ENCODE results near the gene GLIS1.
"Not testable (repeated sequence)": the region's sequence is repeated elsewhere in the genome, so short reads cannot be mapped to it uniquely, and the experiment has no call there.

Gene GLIS1

GRCh38 chr1:53557830-53558738, 180.9 kb downstream of the GLIS1 start:
- DNase-seq = no peak

- DNase-seq = no peak
Measured at GRCh38 chr1:53557369-53557768, 181.6 kb downstream of the GLIS1 start.

GRCh38 chr1:53556657-53557227, 182.2 kb downstream of the GLIS1 start:
- DNase-seq = no peak

GRCh38 chr1:53555620-53556326, 183.2 kb downstream of the GLIS1 start:
- not testable (repeated sequence) for DNase-seq

- DNase-seq = no peak
Measured at GRCh38 chr1:53554592-53555305, 184.2 kb downstream of the GLIS1 start.

- no peak for DNase-seq
Measured at GRCh38 chr1:53553734-53554509, 185.0 kb downstream of the GLIS1 start.

- DNase-seq = no peak
Measured at GRCh38 chr1:53552981-53553733, 185.8 kb downstream of the GLIS1 start.

- no peak for DNase-seq
Measured at GRCh38 chr1:53552146-53552861, 186.7 kb downstream of the GLIS1 start.

GRCh38 chr1:53551428-53551995, 187.5 kb downstream of the GLIS1 start:
- DNase-seq = no peak

- DNase-seq = no peak
Measured at GRCh38 chr1:53550201-53550741, 188.7 kb downstream of the GLIS1 start.

GRCh38 chr1:53549781-53550180, 189.2 kb downstream of the GLIS1 start:
- DNase-seq = no peak

GRCh38 chr1:53549287-53549686, 189.7 kb downstream of the GLIS1 start:
- DNase-seq = no peak

GRCh38 chr1:53548031-53548491, 190.9 kb downstream of the GLIS1 start:
- DNase-seq = no peak

GRCh38 chr1:53547231-53547790, 191.7 kb downstream of the GLIS1 start:
- no peak for DNase-seq

- no peak for DNase-seq
Measured at GRCh38 chr1:53546409-53547155, 192.4 kb downstream of the GLIS1 start.

GRCh38 chr1:53545663-53546408, 193.1 kb downstream of the GLIS1 start:
- DNase-seq = no peak

- no peak for DNase-seq
Measured at GRCh38 chr1:53544728-53545515, 194.0 kb downstream of the GLIS1 start.
